Measurements from ENCODE around the gene LRRC57.
"Not testable (repeated sequence)": the region's sequence is repeated elsewhere in the genome, so short reads cannot be mapped to it uniquely, and the experiment has no call there.

Gene LRRC57

DNA sequence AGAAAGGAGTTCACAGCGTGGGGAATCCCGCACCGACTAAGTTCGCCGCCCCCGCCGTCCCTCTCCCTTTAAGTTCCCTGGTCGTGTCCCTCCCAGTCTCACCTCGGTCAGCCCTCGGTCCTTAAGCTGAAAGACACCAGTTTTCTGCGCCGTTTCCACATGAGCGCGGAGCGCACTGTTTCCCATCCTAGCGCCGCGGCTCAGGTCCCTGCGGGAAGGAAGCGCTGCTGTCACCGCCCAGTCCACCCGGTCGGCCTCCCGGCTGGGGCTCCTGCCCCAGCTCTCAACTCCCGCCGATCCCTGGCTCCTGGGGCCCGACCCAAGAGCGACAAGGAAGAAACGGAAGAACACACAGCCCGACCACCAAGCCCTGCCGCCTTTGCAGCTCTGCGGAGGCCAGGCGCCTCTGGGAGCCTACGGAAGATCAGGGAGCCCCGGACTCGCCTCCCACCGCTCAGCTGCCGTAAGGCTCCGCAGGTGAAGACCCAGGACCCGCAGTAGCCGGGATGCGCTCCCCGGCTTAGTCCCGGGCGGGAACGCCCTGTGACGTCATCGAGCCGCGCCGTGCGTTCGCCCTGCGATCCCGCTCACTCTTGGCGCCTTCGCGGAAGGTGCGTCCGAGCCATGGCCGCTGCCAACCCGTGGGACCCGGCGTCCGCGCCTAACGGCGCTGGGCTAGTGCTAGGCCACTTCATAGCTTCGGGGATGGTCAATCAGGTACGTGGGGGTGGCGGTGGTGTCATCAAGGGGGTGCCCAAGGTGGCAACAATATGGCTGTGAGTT lies at the start of gene LRRC57, which contains the start of gene HAUS2:
Gene LRRC57, minus strand, starts transcription at position 545 of the 783 bp plus-strand sequence. Its CDS starts 359 bp downstream, at position 186.
Gene HAUS2, plus strand, starts transcription at position 590 of the 783 bp plus-strand sequence. Its CDS starts 35 bp downstream, at position 625.
- peak; percentile 84 for DNase-seq

DNA sequence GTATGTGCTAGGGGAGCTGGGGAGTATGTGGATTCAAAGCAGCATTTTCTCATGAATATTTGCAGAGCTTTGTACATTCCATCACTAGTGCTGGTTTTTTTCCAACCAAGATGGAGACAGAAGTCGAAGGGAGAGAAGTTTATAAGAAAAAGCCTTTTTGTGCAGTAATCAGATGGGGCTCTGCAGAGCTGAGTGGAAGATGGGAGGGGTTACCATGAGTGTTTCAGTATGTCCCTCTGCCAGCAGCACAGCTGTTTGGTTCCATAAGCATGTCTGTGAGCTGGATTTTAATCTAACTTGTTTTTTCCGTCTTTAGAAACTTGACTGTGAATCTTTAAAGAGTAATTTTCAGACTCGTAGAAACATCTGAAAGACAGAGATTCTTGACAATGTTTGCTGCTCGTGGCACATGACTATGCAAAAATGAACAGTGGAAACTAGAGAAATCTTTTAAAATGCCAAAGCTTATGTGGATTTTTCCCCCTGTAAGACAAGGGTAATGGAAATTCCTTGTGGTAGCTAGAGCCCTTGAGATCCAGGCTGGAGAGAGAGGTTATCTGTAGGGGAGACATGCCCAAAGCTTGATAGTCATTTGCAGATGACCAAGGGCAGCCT lies 47.1 kb upstream of the LRRC57 start:
- no peak for DNase-seq

DNA sequence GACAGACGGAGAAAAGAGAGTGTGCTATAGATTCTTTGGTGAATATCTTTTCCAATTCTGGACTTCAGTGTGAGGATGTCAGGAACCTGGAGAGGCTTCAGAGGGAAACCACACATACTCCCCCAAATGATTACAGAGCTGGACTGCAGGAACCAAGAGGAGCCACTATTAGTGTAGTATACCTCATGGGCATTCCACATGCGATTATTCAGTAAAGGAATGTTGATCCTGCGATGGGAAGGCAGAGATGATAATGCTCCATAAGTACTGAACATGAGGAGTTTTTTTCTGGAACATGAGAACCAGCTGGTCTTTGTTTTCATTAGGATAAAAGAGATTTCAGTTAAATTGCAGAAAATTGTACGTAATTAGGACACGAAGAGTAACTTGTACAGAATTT lies 45.5 kb upstream of the LRRC57 start:
- no peak for DNase-seq

DNA sequence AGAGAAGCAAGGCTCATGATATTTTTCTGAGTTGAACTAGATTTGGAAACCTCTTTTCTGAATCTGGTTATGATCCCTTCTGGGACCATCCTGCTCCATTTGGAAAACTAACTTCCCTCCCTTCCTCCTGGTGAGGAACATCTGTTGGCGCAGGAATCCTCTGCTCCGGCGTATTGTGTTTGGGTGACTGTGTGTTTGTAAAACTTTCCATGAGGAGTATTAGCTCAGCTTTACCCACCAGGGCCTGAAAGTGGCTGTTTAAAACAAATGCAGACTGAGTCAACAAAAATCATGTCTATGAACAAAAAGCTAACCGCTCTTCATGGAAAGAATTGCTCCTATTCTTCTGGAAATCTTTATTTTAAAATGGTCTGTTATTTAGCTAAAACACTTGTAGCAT lies 44.5 kb upstream of the LRRC57 start:
- DNase-seq = no peak

DNA sequence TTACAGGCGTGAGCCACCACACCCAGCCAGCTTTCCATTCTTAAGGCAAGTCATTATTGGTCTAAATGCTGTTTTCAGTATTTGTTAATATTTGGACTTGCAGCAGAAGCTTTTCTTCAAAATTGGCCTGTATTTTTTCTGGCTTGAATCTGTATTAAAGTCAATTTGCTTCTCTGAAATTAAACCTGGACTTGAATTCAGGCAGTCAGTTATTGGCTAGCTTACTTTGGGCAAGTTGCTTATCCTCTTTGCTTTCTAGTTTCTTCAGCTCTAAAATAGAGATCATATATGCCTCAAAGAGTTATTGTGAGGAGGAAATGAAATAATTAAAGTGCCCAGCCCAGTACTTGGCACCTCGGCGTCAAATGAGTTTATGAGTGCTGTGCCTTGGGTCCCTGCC lies 44.1 kb upstream of the LRRC57 start:
- DNase-seq = no peak

DNA sequence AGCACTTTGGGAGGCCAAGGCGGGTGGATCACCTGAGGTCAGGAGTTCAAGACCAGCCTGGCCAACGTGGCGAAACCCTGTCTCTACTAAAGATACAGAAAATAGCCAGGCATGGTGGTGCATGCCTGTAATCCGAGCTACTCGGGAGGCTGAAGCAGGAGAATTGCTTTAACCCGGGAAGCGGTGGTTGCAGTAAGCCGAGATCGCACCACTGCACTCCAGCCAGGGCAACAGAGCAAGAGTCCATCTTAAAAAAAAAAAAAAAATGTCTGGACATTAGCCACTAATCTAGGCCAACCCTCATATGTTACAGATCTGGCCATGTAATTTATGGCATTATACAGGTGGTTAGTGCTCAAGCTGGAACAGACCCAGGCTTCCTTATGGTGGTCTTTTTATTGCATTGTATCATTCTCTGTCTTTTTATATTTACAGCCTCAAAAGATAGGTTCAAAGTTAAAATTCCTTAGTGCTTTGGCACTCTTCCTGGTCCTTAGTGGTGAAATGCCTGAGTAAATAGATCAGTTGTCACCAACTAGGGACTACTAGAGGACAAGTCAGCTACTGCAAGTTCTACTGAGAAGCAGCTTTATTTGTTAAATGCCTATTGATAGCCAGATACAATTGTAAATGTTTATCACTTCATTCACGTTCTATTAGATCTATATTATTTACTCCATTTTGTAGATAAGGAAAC lies 42.8 kb upstream of the LRRC57 start:
- DNase-seq = no peak

DNA sequence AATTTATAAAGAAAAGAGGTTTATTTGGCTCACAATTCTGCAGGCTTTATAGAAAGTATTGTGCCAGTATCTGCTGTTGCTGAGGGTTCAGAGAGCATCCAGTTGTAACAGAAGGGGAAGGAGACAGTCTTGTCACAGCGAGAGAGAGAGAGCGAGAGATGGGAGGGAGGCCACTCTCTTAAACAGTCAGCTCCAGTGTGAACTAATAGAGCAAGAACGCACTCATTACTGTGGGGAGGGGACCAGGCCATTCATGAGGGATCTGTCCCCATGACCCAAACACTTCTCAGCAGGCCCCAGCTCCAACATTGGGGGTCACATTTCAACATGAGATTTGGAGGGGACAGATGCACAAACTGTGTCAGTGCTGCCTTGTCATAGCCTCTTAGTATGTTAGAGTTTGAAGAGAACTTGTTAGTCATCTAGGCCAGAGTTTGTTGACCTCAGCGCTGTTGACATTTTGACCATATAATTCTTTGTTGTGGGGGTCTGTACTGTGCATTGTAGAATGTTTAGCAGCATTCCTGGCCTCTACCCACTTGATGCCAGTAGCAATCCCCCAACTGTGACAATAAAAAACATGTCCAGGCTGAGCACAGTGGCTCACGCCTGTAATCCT lies 42.1 kb upstream of the LRRC57 start:
- DNase-seq = no peak

DNA sequence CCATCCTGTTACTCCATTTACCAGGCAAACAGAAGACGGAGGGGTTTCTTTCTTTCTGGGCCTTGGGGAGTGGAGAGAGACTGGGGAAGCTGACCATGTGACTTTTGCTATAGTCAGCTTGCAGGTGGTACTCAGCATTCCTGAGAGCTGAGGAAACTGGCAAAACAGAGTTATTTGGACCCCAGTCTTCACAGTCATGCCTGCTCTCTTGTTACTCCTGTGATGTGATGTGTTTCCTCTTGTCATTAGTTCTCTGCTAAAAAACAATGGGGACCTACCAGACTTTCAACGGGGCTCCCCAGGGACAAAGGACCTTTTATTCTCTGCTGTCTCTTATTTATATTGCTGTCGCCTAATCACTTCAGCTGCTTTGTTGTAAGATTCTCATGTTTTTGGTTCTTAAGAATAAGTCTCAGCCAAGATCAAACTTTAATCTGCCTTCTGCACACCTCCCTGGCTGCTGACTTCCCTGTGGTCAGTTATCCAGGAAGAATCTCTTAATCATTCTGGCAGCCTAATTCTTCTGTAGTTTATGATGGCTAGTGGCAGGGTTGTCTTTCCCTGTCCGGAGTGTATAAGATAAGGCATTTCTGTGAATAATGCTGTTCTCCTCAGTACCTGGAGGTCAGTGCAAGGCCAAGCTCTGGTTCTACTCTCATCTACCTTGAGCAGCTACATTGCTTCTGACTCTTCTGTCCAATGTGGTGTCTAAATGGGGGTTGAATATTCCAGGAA lies 35.6 kb upstream of the LRRC57 start:
- DNase-seq = no peak

DNA sequence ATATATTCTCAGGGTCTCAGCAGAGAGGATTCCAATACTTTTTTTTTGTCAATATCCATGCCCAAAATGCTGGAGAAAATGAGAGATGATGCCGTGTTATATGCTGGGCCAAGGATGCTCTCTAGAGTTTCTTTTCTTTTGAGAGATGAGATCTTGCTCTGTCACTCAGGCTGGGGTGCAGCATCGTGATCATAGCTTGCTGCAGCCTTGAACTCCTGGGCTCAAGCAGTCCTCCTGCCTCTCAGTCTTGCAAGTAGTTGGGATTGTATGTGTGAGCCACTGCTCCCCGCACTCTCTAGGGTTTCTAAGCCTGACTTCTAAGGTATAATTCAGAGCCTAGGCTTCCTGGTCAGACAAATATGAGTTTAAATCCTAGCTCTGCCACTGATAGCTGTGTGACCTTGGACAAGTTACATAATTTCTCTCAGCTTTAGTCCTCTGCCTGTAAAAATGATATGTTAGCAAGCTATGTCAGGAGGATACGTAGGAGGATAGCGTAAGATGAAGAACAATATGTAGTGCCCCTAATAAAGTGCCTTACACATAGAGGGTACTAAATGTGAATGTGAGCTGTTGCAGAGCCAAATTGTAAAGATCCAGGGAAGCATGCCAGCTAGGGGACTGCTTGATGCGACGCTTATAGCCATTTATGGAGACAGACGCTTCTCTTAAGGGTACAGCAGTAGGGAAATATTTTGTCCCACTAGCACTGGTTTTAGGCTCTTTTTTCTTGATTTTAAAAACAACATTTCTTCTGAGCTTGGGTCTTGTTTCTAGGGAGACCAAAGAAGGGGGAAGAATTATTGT lies 34.2 kb upstream of the LRRC57 start:
- no peak for DNase-seq

DNA sequence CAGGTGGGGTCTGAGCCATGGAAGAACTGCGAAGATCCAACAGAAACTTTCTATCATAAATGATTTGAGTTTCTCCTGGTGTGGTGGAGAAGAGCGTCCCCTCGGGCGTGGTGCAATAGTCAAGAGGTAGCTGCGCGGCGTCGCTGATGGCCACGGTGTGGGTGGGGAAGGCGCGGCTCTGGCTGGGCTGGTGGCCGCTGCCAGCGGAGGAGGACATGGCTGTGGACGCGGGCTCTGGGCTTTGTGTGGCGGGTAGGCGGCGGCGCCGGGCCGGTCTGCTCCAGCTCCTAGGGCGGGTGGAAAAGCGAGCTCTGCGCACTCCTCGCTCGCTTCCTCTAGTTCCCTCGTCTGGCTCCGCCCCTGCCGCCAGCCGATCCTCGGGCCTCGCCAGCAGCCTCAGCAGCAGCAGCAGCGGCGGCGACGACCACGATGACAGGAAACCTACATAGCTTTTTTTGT lies 32.7 kb upstream of the LRRC57 start:
- DNase-seq = peak; percentile 58

DNA sequence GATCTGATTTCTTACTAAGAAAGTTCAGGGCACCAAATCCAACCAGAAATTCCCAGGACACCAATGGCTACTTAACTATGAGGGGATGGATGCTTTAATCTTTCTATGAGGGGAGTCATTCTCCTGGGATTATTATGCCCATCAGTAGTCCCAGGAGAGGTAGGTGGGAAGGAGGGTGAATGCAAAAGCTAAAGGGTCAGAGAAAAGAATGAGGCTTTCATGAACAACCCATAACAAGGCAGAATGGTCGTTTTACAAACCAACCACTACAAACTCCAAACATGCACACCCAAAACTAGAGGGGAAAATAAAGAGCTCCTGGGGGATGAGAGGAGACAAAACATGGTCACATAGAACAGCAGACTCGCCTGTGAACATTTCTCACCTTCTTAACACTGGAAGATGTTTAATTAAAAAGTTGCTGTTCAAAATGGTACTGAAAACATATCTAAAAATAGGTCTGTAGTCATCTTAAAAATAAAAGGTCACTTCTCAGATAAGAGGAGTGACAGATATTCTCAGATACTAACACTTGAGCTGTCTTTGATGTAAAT lies 30.5 kb upstream of the LRRC57 start:
- DNase-seq = no peak

DNA sequence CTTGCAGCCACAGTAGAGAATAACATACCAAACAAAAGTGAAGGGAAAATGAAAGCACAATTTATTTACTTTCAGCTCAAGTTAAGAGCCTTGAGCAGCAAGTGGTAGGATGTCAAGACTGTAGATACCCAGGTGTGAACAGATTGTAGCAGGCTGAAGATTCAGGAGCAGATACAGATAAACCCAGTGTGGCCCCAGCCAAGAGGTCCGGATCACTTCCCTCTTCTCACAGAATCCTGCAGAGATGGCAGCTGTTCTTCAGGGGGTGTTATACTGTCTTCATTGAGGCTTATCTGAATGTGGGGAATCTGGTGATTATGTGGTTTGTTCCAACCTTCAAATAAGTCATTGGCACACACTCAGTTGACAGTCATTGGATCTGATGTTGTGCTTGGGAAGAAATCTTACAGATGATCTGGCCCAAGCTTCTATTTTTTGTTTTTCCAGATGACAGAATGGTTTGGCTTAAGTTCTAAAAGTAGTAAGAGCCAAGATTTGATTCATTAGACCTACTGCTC lies 29.0 kb upstream of the LRRC57 start:
- DNase-seq = no peak

DNA sequence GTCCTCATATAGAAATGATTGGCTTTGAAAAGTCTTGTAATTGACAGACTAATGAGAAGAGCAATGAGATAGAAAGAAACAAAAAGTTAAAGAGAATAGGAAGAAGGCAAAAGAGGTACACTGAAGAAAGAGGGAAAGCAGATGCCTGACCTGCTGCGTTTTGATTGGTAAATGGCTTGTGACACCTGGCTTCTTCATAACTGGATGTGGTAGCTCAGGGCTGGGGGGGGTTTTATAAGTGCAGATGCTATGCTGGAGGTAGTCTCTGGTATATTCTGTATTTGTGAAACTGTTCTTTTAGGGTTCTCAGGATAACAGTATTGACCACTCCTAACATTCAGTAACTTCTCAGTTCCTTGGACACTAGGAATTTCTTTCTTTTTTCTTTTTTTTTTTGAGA lies 28.2 kb upstream of the LRRC57 start:
- no peak for DNase-seq

DNA sequence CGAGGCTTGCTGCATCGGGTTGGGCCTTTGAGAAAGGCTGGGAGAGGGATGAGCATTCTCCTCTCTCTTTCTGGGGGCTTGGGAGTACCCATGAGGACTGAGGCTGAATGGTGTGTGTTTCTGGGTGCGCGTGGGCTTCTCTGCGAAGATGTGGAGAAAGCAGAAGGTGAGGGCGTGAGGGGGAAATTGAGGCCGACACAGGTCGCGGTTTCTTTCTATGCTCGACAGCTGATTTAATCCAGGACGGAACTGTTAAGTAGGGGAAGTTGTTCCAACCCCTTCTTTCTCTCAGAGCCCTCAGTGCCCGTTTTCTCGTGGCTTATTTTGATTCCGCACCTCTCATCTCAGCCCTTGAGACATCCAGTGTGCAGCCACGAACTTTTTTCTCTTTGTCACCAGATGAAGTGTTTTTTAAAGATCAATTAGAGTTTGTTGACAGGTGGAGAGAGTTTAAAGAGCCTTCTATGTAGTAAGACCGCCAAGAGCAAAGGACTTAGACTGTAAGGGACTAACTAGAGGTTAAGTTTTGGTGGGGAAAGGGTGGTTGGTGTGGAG lies 27.5 kb upstream of the LRRC57 start:
- DNase-seq = no peak

DNA sequence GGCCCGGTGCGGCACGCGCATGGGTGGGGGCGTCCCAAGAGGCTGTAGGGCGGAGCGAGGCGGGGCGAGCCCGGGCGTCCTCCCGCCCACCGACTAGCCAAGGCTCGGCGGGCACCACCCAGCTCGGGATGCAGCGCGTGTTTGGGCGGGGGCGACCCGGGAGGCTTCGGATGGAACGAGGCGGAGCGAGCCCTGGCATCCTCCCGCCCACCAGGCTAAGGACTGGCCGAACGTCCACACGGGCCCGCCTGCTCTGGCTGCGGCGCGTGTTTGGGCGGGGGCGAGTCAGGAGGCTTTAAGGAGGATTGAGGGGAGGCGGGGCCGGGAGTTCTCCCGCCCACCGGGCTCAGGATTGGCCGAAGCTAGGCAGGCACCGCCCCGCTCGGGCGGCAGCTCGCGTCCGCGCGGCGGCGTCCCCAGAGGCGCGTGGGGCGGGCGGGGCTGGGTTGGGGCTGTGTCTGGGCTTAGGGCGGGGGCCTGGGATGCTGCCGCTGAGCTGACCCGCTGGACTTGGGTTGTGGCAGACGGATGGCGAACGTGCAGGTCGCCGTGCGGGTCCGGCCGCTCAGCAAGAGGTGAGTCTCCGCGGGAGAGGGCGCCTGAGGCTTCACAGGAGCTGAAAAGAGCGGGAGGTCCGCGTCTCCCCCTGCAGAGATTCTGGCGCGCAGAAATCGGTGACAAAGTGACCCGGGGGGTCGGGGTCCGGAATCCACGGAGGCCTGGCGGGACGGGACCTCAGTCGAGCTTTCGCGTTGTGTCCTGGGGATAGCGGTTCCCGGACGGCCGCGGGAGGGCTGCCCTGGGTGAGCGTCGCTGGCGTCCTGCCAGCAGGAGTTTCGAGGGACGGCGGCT lies 26.8 kb upstream of the LRRC57 start, which contains the start of gene STARD9:
Gene STARD9, plus strand, starts transcription at position 419 of the 852 bp plus-strand sequence. Its CDS starts 110 bp downstream, at position 529.
- peak; percentile 93 for DNase-seq

DNA sequence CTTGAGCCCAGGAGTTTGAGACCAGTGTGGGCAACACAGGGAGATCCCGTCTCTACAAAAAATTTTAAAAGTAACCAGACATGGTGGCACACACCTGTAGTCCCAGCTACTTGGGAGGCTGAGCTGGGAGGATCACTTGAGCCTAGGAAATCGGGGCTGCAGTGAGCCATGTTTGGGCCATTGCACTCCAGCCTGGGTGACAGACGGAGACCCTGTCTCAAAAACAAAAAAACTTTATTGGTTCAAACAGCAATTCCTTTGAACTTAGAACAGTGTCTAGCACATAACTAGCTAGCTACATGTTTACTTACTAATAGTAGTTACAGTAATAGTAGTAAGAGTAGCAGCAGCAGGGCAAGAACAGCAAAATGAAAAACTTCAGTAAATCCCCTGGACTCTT lies 10.1 kb upstream of the LRRC57 start:
- DNase-seq = no peak

DNA sequence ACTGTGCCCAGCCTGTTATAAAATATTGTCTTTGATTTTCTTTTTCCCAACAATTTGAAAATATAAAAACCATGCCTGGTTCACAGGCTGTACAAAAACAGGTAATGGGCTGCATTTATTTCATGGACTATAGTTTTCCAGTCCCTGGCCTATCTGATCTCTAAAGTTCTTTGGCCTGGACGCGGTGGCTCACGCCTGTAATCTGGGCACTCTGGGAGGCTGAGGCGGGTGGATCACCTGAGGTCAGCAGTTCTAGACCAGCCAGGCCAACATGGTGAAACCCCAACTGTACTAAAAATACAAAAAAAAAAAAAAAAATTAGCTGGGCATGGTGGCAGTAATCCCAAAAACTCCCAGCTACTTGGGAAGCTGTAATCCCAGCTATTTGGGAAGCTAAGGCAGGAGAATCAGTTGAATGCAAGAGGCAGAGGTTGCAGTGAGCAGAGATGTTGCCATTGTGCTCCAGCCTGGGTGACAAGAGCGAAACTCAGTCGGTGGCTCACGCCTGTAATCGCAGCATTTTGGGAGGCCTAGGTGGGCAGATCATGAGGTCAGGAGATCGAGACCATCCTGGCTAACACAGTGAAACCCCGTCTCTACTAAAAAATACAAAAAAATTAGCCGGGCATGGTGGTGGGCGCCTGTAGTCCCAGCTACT lies 8.1 kb upstream of the LRRC57 start:
- not testable (repeated sequence) for DNase-seq

DNA sequence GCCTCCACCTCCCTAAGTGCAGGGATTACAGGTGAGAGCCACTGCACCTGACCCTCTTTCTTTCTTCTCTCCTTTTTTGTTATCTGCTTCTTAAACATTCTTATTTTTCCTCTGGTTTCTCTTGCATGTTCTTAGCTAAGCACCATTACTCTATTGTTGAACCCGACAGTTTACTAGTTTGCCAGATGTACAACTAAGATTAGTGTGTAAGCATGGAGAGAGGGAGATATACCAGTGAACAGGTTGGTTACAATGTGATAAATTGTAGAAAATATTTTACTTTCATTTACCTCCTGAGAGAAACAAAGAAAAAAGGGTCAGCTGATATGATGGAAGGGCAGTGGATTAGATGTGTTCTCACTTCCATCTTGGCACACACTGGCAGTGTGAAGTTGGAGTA lies 5.0 kb upstream of the LRRC57 start:
- DNase-seq = no peak

All from activated T-cell treated with anti-CD3 and anti-CD28 coated beads for 4 hours (primary cell).